GM23338 (cell line): ENCODE data around the gene NFKBIZ.

Experiments used
- CREB1 ChIP-seq: fragments of 250-450 bp; sonication (Bioruptor Pico); IDR thresholded peaks from 2 replicates; pipeline ENCODE4 v1.5.0; 2020; ENCODE audit warnings: low read depth, mild to moderate bottlenecking, moderate library complexity
- EZH2phosphoT487 ChIP-seq: fragments of 200-600 bp; sonication (generic); IDR thresholded peaks from one replicate; pipeline ENCODE4 v1.8.1; 2018; ENCODE audit warnings: antibody characterized with exemption; ENCODE audit not compliant: unreplicated experiment
- REST ChIP-seq: IDR thresholded peaks from one replicate; pipeline ENCODE4 v1.6.1; 2018; ENCODE audit warnings: antibody characterized with exemption; ENCODE audit not compliant: unreplicated experiment
- TF ChIP-seq, protein P1 (sequence below), 2 experiments: fragments of 200-600 bp in 1 of 2; sonication (generic) in 1 of 2; conservative IDR thresholded peaks; 2 replicates each; pipeline versions ENCODE4 v1.5.1 to v1.6.1; 2016 to 2017; ENCODE audit warnings: antibody characterized with exemption in 2 of 2, low read depth in 2 of 2, mild to moderate bottlenecking in 2 of 2, moderate library complexity in 1 of 2

GRCh38 chr3:101861789-101862415, 12.6 kb downstream of the NFKBIZ start:
- TF ChIP-seq CREB1 (CRISPR knock-in tag) = no peak
- TF ChIP-seq EZH2phosphoT487 = no peak
- TF ChIP-seq, protein P1, sequence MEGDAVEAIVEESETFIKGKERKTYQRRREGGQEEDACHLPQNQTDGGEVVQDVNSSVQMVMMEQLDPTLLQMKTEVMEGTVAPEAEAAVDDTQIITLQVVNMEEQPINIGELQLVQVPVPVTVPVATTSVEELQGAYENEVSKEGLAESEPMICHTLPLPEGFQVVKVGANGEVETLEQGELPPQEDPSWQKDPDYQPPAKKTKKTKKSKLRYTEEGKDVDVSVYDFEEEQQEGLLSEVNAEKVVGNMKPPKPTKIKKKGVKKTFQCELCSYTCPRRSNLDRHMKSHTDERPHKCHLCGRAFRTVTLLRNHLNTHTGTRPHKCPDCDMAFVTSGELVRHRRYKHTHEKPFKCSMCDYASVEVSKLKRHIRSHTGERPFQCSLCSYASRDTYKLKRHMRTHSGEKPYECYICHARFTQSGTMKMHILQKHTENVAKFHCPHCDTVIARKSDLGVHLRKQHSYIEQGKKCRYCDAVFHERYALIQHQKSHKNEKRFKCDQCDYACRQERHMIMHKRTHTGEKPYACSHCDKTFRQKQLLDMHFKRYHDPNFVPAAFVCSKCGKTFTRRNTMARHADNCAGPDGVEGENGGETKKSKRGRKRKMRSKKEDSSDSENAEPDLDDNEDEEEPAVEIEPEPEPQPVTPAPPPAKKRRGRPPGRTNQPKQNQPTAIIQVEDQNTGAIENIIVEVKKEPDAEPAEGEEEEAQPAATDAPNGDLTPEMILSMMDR (conservative IDR thresholded peaks at IDR 0.05; ENCODE audit: low read depth in 2 of 2) = no peak
- TF ChIP-seq REST = no peak
